B cell (primary cell): ENCODE results near the gene GH2.

ENCODE experiments used
- CTCF ChIP-seq: fragments of 200-600 bp; IDR thresholded peaks from one replicate; pipeline ENCODE4 v1.8.0; 2022; ENCODE audit warnings: antibody characterized with exemption, mild to moderate bottlenecking
- EZH2 ChIP-seq: IDR thresholded peaks from 2 replicates; pipeline ENCODE4 v1.6.1; 2012; ENCODE audit warnings: borderline replicate concordance, low read depth, mild to moderate bottlenecking, moderate library complexity, low read length; ENCODE audit not compliant: insufficient read depth, poor library complexity, severe bottlenecking

- TF ChIP-seq EZH2 = no peak
- TF ChIP-seq CTCF = no peak
Observed at GRCh38 chr17:63840591-63841349, 41.0 kb downstream of the GH2 start.
